HG02840 (cell line): ENCODE measurements around the gene NUDT3.
"Not testable (repeated sequence)": the region's sequence is repeated elsewhere in the genome, so short reads cannot be mapped to it uniquely, and the experiment has no call there.

ENCODE experiments used
- ATAC-seq: cut with Tn5 transposase; IDR thresholded peaks from one replicate; pipeline ENCODE4 v1.9.1; 2021; ENCODE audit warnings: mild to moderate bottlenecking, moderate library complexity, moderate number of reproducible peaks; ENCODE audit not compliant: unreplicated experiment, low FRiP score

NUDT3 gene

GRCh38 chr6:34371865-34372264 is 20.6 kb downstream of the NUDT3 start:
- not testable (repeated sequence) for ATAC-seq

GRCh38 chr6:34370361-34370760 is 22.1 kb downstream of the NUDT3 start:
- no peak for ATAC-seq

- no peak for ATAC-seq
Observed at GRCh38 chr6:34369385-34369784, 23.1 kb downstream of the NUDT3 start.

GRCh38 chr6:34366639-34366921 is 25.9 kb downstream of the NUDT3 start:
- no peak for ATAC-seq

GRCh38 chr6:34365781-34366638 is 26.5 kb downstream of the NUDT3 start:
- not testable (repeated sequence) for ATAC-seq

- not testable (repeated sequence) for ATAC-seq
Observed at GRCh38 chr6:34363681-34364075, 28.8 kb downstream of the NUDT3 start.

GRCh38 chr6:34362909-34363680 is 29.4 kb downstream of the NUDT3 start:
- no peak for ATAC-seq

GRCh38 chr6:34362176-34362575 is 30.3 kb downstream of the NUDT3 start:
- ATAC-seq: no peak

- ATAC-seq: no peak
Observed at GRCh38 chr6:34360556-34360955, 31.9 kb downstream of the NUDT3 start.

- ATAC-seq: no peak
Observed at GRCh38 chr6:34359418-34360158, 32.9 kb downstream of the NUDT3 start.

GRCh38 chr6:34358389-34358905 is 34.0 kb downstream of the NUDT3 start:
- no peak for ATAC-seq

GRCh38 chr6:34357937-34358336 is 34.5 kb downstream of the NUDT3 start:
- no peak for ATAC-seq

GRCh38 chr6:34355889-34356288 is 36.6 kb downstream of the NUDT3 start:
- ATAC-seq: no peak

- ATAC-seq: not testable (repeated sequence)
Observed at GRCh38 chr6:34354230-34354629, 38.2 kb downstream of the NUDT3 start.

- ATAC-seq: not testable (repeated sequence)
Observed at GRCh38 chr6:34353530-34353929, 38.9 kb downstream of the NUDT3 start.

GRCh38 chr6:34352305-34352937 is 40.0 kb downstream of the NUDT3 start:
- no peak for ATAC-seq

- no peak for ATAC-seq
Observed at GRCh38 chr6:34350934-34351217, 41.6 kb downstream of the NUDT3 start.

GRCh38 chr6:34350137-34350933 is 42.1 kb downstream of the NUDT3 start:
- no peak for ATAC-seq

GRCh38 chr6:34349211-34349610 is 43.3 kb downstream of the NUDT3 start:
- ATAC-seq: no peak

- no peak for ATAC-seq
Observed at GRCh38 chr6:34347303-34347702, 45.2 kb downstream of the NUDT3 start.
